Stimulated activated CD4-positive, alpha-beta T cell treated with anti-CD3 and anti-CD28 coated beads, TNF-alpha, amount 100 ng/mL, for 24 hours (primary cell): ENCODE measurements around the gene FLNB.

Experiments
- DNase-seq, 3 experiments: peaks; one replicate each; pipeline ENCODE4 v3.0.0-alpha.2; 2020; ENCODE audit warnings: low read depth in 3 of 3

The FLNB gene

DNA sequence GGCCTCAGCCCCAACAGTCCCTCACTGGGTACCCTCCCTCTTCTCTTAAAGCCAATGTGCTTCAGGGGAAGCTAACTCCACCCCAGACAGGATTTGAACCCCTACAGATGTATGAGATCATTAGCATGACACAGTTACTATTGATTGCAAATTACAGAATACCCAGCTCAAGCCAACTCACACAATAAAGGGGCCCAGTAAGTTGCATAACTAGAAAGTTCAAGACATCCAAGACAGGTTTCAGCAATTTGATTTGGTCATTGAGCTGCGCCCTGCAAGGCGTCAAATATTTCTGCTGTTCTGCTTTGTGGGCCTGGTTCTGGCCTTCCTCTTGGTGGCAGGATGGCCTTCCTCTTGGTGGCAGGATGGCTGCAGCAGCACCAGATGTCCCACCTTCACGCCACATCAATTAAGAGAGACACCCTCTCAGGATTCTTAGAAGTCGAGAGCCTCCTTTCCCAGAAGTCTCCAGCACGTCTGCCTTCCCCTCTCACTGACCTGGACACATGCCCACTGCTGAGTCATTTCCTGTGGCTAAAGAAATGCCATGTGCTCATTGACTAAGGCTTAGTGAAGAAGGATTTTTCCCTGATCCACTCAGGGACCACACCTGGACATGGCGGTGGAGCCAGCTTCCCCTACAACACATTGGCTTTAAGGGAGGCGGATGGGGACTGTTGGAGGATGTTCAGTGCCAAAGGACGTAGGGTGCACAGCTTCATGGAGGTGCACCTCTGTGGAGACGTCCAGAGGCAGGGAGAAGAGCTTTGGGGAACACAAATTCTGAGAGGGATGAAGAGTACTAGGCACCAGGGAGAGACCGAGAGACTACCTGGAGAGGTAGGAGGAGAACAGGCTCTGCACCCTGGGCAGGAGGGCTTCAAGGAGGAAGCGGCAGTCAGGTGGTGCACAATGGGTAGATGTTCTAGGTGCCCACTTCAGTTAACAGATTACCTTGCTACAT, 153.5 kb downstream of the FLNB start:
- no peak for DNase-seq

DNA sequence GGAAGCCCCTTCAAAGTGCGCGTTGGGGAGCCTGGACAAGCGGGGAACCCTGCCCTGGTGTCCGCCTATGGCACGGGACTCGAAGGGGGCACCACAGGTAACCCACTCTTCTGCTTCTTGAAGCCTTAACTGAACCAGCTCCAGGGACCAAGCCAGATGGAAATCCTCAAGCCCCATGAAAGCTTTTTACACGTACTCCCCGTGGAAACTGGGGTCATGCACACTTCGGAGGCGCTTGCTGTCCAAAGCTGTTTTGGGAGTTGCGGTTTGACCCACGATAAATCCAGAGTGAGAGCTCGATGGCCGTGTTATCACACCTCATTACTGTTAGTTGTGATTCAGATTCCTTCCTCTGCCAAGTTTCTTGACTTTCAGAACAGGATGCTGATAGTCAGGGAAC, 155.0 kb downstream of the FLNB start:
- DNase-seq: no peak

DNA sequence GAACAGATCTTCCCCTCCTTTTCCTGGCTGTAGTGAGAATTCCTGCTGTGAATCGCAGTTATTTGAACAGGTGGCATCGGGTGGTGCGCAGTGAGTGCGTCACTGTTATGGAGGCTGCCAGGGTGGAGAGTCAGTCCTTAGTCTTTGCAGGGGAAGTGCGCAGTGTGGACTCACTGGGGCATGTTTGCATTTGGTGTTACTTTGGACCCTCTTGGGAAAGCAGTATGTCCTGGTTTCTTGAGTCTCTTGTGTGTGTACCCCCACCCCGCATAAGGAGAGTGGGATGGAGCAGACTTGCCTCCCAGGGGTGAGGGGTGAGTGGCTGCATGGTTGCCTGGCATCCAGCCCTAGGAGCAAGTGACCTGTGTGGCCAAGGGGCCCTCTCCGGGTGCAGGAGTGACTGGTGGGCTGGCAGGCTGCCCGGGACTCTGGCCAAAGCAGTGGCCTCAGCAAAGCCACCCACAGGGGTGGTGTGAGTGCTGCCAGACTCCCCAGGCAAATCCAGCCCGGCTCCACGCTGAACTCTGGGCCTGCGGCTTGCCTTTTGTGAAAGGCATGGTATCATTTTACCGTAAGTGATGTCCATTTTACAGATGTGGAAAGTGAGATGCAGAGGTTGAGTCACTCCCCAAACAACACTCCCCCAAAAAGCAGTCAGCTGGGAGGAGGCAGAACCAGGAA, 156.1 kb downstream of the FLNB start:
- no peak for DNase-seq

DNA sequence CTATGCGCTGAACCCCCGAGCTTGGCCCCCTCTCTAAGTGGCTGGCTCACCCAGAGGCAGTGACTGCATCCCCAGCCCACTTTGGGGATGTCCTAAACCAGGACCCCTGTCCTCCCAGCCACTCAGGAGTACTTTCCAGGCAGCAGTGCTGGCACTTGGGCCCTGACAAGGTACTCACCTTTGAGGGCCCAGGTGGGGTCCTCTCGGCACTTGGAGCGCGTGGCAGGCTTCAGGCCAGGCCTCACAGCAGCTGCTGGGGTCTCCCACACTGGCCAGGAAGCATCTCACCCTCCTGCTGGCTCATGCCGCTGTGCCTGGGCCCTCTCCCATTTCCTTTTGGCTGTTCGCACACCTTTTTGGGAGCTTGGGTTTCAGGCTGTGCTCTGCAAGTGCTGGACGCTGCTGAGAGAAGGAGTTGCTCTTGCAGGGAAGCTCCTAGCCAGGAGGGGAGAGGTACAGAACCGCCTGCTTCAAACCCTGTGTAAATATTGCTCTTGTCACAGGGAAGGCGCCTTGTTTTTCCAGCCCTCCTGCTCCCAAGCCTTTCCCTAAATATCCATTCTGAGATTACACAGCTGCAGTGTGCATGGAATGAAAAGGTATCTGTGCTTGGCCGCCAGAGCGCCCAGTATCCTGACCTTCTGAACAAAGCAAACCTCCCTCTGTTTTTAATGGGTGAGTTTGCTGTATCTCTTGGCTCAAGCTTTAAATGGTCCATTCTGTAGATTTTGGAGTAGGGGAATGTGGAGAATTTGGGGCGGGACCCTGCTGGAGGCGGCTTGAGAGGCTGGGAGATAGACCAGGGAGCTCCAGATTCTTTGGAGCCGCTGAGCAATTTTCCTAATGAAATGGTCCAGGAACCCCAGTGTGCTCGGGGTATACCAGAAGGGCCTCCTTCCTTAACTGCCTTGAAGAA, 156.9 kb downstream of the FLNB start:
- no peak for DNase-seq

DNA sequence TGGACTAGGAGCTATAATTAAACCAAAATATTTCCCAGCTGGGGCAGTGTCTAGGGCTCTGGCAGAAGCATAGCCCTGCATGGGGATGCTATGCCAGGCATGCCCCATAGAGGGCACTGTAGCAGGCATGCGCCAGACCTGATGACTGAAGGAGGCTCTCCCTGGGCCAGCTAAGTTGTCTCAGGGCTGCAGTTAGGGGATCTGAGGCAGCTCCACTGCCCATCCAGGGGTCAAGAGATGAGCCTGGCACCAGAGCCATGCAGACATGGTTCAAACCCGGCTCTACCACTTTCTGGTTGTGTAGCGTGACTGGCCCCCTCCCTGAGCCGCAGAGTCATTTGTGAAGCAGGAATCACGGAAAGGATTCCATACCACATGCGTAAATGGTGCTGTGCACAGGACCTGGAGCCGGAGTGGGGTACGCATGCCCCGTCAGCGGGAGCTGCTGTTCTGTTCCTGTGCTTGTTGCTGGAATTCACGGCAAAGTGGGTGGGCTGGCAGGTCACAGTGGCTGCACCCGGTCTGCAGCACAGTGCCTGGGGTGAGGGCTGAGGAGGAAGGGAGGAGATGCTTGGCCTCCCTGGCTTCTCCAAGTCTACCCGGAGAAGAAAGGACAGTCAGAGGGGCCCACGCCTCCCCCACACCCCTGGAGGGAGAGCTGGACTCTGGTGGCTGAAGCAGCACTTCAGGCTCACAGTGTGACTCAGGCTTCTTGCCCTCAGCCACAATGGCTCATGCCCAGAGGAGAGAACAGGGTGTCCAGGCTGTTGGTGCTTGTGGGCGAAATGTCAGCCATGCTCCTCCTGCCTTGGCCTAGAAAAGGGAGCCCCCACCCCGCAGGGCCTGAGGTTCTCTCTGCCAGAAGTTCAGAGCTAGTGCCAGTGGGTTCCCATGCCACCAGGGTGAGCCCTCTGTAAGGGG, 159.5 kb downstream of the FLNB start:
- peak; percentile 29 to 73 (median 34) for DNase-seq

DNA sequence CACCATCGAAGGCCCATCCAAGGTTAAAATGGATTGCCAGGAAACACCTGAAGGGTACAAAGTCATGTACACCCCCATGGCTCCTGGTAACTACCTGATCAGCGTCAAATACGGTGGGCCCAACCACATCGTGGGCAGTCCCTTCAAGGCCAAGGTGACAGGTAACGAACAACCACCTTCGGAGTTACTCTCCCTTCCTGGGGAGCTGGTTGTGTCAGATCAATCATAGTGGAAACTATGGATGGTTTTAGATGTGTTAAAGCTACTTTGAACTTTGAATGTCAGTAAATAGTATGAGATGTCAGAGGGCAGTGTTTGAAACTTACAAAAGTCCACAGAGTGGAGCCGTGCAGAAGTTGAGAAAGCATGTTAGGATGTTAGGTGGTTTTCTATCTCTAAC, 160.3 kb downstream of the FLNB start:
- no peak for DNase-seq

DNA sequence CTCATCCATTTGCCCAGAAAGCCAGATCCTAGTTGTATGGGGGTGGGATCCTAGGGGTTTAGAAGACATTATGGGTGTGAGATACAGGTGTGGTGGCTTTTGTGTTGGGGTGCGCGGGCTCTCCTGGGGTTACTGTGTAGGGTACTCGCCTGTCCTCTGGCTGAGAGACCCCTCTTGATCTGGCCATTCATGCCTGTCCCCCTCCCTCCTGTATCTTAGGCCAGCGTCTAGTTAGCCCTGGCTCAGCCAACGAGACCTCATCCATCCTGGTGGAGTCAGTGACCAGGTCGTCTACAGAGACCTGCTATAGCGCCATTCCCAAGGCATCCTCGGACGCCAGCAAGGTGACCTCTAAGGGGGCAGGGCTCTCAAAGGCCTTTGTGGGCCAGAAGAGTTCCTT, 161.1 kb downstream of the FLNB start:
- no peak for DNase-seq

DNA sequence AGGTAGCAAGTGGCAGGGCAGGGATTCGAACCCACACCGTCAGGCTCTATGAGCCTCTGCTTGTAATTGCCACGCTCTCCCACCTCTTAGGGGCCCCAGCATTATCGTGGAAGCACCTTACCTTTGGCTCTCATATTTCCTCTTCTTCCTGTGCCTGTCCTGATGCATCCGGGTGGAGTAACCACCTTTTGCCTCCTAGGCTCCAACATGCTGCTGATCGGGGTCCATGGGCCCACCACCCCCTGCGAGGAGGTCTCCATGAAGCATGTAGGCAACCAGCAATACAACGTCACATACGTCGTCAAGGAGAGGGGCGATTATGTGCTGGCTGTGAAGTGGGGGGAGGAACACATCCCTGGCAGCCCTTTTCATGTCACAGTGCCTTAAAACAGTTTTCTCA, 162.2 kb downstream of the FLNB start:
- no peak for DNase-seq

DNA sequence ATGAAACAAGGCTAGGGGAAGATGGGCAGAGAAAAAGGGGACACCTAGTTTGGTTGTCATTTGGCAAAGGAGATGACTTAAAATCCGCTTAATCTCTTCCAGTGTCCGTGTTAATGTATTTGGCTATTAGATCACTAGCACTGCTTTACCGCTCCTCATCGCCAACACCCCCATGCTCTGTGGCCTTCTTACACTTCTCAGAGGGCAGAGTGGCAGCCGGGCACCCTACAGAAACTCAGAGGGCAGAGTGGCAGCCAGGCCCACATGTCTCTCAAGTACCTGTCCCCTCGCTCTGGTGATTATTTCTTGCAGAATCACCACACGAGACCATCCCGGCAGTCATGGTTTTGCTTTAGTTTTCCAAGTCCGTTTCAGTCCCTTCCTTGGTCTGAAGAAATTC, 162.9 kb downstream of the FLNB start:
- DNase-seq: no peak

DNA sequence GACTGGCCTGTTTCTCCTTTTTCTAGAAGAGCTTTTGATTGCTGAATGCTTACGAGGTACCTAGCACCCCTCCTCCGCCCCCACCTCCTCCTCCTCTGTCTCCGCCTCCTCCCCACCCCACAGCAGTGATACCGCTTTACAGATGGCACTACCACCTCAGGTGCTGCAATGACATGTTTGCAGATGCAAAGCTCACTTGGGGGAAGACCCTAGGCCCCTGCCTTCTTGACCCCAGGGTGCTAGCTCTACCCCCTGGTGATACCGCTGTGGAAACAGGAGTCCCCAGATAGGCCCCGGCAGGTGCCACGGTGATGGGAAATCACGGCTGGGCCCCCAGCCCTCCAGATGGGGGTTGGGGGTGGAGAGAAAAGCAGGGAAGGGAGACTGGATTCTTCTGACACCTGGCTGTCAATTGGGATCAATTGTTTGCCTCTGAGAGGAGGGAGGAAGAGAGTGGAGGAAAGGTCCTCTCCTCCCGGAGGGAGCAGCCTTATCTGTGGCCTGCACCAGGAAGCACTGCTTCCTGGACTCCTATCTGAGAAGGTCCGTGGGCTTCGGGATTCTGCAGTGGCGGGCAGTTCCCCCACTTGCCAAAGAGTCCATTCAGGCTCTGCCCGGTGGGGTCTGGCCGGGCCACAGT, 164.9 kb downstream of the FLNB start:
- no peak for DNase-seq

DNA sequence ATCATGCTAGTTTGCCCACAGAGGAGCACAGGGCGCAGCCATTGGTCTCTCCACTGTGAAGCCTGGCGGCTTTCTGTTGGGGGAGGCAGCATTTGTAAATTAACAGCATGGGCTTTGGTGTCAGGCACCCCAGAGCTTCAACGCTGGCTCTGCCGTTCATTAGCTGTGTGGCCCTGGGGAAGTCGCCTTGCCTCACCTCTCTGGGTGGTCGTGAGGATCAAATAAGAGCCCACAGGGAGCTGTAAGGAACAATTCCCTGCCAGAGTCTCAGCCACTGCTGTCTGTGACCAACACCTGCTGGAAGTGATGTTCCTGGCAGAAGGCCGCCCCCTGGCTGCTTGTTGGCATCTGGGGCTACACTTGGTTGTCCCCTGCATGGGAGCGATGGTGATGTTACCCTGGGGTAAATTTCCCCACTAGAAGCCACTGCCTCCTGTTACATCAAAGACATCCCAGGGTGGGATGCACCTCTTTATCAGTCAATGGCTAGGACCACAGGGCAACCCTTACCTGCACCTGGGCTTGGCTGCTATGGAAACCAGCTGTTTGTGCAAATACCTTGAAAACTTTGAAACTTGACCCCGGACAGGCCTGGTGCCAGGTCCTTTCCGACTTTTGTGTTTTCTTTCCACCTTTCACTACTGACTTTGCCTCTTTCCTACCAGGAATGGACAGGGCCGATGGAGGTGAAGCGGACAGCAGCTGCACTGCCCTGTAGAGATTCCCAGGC, 165.6 kb downstream of the FLNB start:
- DNase-seq: no peak

DNA sequence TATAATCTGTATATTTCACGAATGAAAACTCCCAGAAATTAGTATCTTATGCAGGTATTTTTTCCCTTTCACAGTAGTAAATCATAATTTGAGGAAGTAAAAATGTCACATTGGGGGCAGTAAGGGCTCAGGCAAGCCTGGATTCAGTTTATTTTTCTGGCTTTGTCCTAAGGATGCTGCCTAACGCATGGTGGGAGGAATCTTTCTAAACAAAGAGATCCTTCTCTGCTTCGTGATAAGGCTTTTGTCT, 166.9 kb downstream of the FLNB start:
- DNase-seq: no peak

DNA sequence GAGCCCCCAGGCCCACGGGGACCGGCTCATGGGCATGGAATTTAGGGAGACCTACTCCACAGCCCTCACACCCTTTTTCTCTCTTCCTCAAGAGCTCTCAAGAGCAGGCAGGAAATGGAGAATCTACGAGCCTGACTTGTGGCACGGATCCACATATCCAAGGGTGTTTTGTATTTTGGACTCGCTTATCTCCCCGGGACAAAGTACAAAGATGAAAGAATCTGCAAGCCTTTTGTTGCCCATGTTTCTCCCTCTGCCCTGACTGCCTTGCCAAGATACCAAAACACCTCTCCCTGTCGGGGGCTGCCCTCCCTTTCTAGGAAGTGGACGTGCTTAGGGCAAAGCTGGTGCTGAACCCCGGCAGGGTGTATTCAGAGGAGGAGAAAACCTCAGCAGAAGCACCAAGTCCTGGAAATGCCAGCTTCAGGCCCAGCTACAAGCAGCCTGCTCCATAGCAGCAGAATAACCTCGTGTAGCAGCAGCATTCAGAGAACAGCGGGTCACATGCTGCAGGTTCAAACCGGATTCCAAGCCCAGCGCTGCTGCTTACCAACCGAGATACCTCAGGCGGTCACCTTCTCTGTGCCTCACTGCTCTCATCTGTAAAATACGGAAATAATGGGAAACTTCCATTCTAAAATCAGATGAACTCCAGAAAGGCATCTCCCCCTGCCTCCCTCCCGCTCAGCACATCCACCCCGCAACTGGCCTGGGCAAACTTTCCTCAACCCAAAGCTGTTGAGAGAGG, 167.4 kb downstream of the FLNB start:
- no peak for DNase-seq

DNA sequence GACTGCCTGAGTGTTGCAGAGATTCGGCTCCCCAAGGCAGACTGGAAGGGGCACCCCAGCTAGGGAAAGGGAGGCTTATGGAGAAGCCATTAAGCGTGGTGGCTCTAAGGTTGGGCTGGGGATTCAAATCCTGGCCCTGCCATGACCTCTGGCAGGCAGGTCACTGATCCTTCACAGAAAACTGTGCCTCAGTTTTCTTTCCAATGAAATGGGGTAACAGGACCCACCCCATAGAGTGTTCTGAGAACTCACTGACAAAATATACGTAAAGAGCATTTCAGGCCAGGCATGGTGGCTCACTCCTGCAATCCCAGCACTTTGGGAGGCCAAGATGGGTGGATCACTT, 167.9 kb downstream of the FLNB start:
- DNase-seq: no peak

DNA sequence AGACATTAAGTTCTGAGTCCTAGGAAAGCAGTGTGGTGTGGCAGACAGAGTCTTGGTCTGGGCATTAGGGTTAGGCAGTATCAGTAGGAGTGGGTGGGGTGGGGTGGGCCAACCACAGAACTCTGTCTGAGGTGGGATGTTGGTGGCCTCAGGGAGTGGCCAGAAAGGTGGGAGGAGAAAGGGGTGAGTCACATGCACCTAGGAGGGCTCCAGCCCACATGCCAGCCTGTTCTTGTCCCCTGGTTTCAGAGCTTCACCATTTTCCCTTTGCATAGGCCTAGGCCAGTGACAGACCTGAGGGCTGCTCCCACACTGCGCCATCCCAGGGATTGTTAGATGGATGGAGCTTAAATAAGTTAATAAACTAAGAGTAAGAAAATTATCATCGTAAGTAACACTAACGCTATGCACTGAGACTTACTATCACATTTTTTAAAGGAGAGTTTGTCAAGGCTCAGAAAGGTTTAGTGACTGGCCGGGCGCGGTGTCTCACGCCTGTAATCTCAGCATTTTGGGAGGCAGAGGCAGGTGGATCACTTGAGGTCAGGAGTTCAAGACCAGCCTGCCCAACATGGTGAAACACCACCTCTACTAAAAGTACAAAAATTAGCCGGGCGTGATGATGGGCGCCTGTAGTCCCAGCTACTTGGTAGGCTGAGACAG, 168.7 kb downstream of the FLNB start:
- DNase-seq: no peak

DNA sequence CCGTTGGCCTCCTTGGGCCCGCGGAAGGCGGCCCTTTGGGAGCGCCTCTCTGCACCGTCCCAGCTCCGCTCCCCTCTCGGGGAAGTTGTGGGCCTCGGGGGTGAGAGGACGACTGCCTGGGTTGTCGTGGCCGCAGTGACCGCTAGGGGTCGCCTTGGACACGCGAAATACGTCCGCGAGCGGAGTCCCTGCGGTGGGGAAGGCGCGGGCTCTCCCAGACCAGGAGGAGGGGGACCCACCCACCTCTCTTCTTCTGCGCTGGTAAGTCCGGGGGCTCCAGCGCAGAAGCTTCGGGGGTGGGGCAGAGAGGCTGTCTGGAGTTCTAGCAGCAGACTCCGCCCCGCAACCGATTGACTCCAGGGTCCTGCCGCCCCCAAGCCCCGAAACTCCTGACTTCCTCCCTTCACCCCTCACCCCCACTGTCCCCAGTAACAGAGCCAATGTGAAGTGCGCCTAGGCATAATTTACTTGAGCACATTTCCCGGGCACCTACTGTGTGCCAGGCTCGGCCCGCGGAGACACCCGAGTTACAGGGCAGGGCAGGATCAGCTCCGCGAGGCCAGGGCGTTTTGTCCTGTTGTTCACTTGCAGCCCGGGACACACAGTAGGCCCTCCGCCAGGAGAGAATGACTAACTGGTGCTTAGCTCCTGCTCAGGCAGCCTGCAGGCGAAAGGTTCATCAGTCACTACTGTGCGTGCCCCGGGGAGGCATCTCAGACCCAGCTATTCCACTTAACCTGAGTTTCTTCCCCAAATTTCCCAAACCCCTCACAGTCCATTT, 169.7 kb downstream of the FLNB start:
- peak; percentile 75 to 89 (median 77) for DNase-seq

DNA sequence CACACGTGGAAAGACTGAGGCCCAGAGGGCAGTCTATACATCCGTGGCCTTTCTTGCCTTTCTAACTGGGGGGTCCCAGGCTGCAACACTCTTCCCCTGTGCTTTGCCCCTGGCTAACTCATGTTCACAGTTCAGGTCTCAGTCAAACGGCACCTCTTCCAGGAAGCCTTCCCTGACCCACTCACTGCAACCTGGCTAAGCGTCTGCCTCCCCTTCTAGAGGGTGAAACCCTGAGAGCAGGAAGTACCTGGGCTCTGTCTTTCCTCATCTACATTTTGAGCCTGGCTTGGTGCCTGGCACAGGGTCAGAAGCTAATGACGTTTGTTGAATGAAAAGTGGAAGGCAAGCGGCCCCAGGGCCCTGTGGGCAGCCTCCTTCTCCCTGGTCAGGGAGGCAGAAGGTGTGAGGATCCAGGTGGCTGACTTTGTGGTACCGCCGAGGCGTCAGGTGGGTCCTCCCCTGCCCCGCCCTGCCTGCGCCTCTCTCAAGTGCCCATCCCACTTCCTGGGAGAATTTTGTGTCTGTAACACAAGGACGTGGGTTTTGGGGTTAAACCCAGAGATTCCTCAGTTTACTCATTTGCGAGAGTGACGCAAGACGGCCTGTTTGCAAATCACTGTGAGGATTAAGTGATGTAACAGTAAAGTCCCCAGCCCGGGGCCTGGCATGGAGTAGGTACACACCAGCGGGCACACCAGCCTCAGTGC, 170.5 kb downstream of the FLNB start:
- no peak for DNase-seq
